Subcutaneous abdominal adipose tissue (tissue), 5 donors: Measurements from ENCODE around the gene MYLK.
A peak's percentile ranks its signal among the peaks of the same experiment; 100 is the strongest.

Source experiments
- H3K27ac ChIP-seq: one replicate; pipeline ENCODE4 v1.7.0; 2013; ENCODE audit warnings: low read depth, mild to moderate bottlenecking, inconsistent platforms, low read length, moderate library complexity
- H3K27me3 ChIP-seq, 5 donors: one replicate each; pipeline ENCODE4 v1.7.0; 2013; ENCODE audit warnings: low read length in 5 of 5, inconsistent platforms in 1 of 5; ENCODE audit not compliant: control insufficient read depth in 5 of 5, insufficient read depth in 4 of 5
- H3K36me3 ChIP-seq, 5 donors: one replicate each; pipeline ENCODE4 v1.7.0; 2013; ENCODE audit warnings: low read length in 5 of 5; ENCODE audit not compliant: control insufficient read depth in 5 of 5, insufficient read depth in 5 of 5
- H3K4me1 ChIP-seq, 5 donors: one replicate each; pipeline ENCODE4 v1.7.0; 2013; ENCODE audit warnings: low read length in 5 of 5, mild to moderate bottlenecking in 3 of 5, moderate library complexity in 1 of 5; ENCODE audit not compliant: control insufficient read depth in 5 of 5, insufficient read depth in 5 of 5
- H3K4me3 ChIP-seq, 5 donors: one replicate each; pipeline ENCODE4 v1.7.0; 2013; ENCODE audit warnings: low read length in 5 of 5, low read depth in 1 of 5
- H3K9ac ChIP-seq, 5 donors: one replicate each; pipeline ENCODE4 v1.7.0; 2013; ENCODE audit warnings: low read length in 5 of 5, mild to moderate bottlenecking in 4 of 5, moderate library complexity in 3 of 5
- H3K9me3 ChIP-seq, 5 donors: one replicate each; pipeline ENCODE4 v1.7.0; 2013; ENCODE audit warnings: low read length in 5 of 5; ENCODE audit not compliant: control insufficient read depth in 5 of 5
- donor health status: healthy.
- donor health status: healthy.
- donor health status: healthy.
- donor health status: healthy.
- donor health status: healthy.

Gene MYLK

DNA sequence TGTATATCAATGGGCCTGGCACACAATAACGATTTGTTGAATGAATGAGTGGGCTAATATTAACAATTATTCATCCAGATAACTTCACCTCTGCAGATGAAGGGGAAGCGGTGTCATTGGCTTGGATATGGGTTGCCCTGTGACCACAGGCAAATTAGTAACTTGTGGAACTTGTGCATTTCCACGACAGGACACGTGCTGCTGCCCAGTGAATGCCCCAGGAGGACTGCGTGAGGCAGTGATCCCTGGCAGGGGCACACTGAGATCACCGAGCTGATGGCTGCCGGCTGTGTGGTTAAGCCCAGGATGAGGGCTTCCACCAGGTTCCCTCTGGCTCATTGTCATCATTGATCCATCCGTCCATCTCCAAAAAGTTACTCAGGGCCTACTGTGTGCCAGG, 215.2 kb downstream of the MYLK start:
- peaks cover 0 to 34% (median 12%) of the 10 kb centered on the region in 5 donors for H3K4me1 ChIP-seq
- no peaks in the 10 kb centered on the region for H3K9me3 ChIP-seq
- H3K36me3 ChIP-seq = peaks cover 2 to 37% (median 28%) of the 10 kb centered on the region in 5 donors
- no peaks in the 10 kb centered on the region for H3K27me3 ChIP-seq
- no peak overlapping the region for H3K4me3 ChIP-seq
- no peak overlapping the region for H3K9ac ChIP-seq
- no peak overlapping the region for H3K27ac ChIP-seq

DNA sequence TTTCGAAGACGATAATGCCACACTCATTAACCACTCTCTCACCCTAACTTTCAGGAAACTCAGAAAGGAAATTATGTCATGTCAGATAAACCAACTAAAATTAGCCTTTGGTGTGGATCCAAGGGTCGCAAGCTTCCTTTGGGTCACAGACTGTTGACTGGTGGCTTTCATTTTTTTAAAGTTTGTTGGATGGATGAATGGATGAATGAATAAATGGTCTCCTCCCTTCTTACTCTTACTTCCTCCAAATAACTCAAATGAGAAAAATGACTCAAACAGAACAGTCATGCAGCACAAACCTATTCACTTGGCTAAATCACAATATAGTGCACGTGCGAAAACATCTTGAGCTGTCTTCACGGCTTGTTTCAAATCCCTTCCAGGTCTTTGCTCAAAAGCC, 216.3 kb downstream of the MYLK start:
- Histone ChIP-seq H3K4me1 (peaks cover 0 to 34% (median 12%) of the 10 kb centered on the region in 5 donors), H3K4me3 (no peak overlapping the region), H3K36me3 (peaks cover 2 to 48% (median 37%) of the 10 kb centered on the region in 5 donors), H3K9me3 (no peaks in the 10 kb centered on the region), H3K27me3 (no peaks in the 10 kb centered on the region), H3K9ac (no peak overlapping the region), H3K27ac (no peak overlapping the region)

DNA sequence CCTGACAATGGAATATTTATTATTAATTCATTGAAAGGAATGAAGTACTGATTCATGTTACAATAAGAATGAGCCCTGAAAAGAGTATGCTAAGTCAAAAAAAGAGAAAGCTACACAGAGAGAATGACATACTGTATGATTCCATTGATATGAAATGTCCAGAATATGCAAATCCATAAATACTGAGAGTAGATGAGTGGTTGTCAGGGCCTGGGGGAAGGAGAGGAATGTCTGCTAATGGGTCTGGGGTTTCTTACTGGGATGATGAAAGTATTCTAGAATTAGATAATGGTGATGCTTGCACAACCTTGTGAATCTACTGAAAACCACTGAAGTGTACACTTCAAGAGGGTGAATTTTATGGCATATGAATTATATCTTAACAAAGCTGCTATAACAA, 219.4 kb downstream of the MYLK start:
- Histone ChIP-seq H3K4me1 (peaks cover 15 to 64% (median 34%) of the 10 kb centered on the region in 5 donors), H3K9me3 (no peaks in the 10 kb centered on the region), H3K4me3 (no peak overlapping the region), H3K27me3 (no peaks in the 10 kb centered on the region), H3K27ac (no peak overlapping the region), H3K9ac (no peak overlapping the region), H3K36me3 (peaks cover 8 to 46% (median 36%) of the 10 kb centered on the region in 5 donors)

DNA sequence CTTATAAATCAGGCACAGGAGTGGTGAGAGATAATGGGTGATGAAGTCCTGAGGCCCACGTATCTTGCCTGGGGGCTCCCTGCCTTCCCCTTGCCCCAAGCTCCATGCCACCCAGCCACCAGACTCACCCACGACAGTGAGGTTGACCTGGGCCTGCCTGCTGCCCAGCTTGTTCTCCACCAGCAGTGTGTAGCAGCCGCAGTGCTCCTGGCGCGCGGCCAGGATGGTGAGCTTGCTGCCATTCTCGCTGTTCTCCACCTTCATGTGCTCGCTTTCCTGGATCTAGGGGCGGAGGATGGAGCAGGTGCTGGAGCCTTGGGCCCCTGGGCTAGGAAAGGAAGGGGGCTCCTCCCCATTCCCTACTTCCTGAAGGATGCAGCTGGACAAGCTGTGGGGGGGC, 220.2 kb downstream of the MYLK start:
- H3K9me3 ChIP-seq = no peaks in the 10 kb centered on the region
- no peak overlapping the region for H3K4me3 ChIP-seq
- H3K9ac ChIP-seq = no peak overlapping the region
- H3K27me3 ChIP-seq = no peaks in the 10 kb centered on the region
- H3K4me1 ChIP-seq = peaks cover 22 to 70% (median 41%) of the 10 kb centered on the region in 5 donors
- no peak overlapping the region for H3K27ac ChIP-seq
- H3K36me3 ChIP-seq = peaks cover 6 to 43% (median 36%) of the 10 kb centered on the region in 5 donors

DNA sequence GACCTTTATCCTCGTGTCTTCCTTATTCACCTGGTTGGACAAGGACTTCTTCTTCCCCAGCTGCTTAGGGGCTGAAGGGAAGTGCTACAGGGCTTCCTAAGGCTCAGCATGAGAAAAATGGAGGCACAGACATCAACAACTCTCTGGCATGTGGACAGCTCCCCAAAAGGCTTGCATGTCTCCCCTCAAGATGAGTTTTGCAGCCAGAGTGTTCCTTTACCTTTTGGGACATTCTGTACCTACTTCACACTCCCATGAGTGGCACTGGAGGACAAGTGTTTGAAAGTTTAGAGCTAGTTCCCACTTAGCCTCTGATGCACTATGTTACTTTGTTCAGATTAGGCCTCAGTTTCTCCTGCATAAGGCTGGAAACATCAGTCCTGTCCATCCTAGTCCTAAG, 222.2 kb downstream of the MYLK start:
- H3K4me3 ChIP-seq = no peak overlapping the region
- peak overlapping the region; percentile 75 for H3K27ac ChIP-seq
- peaks cover 6 to 43% (median 38%) of the 10 kb centered on the region in 5 donors for H3K36me3 ChIP-seq
- no peaks in the 10 kb centered on the region for H3K27me3 ChIP-seq
- H3K9me3 ChIP-seq = peaks cover 0 to 3% (median 0%) of the 10 kb centered on the region in 5 donors
- H3K4me1 ChIP-seq = peaks cover 38 to 72% (median 53%) of the 10 kb centered on the region in 5 donors
- no peak overlapping the region for H3K9ac ChIP-seq

DNA sequence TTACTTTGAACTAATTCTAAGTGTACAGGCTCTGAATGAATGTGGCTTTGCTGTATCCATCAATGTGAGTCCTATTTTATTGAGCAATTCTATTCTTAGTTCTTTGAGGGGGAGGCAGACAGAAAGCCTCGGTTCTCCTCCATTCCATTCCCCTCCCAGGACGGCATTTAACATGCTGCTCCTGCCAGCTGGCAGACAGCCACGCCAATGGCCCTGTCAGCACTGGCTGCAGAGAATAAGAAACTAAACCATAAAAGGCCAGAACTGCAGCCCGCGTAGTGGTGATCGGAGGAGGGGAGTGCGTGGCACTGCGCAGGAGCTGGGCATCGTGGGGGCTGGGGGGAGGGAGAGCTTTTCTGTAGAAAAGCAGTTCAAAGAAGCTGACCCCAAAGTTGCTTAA, 223.2 kb downstream of the MYLK start:
- peak overlapping the region; percentile 75 for H3K27ac ChIP-seq
- no peak overlapping the region for H3K9ac ChIP-seq
- H3K27me3 ChIP-seq = no peaks in the 10 kb centered on the region
- no peak overlapping the region for H3K4me3 ChIP-seq
- peaks cover 0 to 3% (median 0%) of the 10 kb centered on the region in 5 donors for H3K9me3 ChIP-seq
- H3K4me1 ChIP-seq = peaks cover 41 to 74% (median 64%) of the 10 kb centered on the region in 5 donors
- peaks cover 6 to 37% (median 30%) of the 10 kb centered on the region in 5 donors for H3K36me3 ChIP-seq

DNA sequence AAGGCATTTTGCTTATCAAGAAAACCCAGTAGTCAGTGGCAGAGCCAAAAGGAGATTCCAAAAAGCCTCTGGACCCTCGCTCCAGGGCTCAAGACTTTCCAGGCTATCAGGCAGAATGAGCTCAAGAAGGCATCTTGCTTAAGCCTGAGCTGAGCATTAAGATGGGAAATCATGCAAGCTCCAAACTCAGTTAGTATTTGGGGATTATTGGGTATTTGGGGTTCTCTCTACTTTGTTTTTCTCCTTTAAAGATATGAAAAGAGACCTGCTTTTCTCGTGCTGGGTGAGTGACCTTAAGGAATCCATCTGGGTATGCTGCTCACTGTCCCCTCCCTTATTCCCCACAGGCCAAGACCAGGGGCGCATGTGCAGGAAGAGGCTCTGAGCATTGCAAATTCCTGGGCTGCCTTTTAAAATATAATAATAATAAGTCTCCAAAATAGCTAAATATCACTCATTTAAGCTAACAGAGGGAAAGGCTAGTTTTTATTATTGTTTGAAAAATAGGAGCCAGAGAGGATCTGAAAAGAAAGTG, 223.9 kb downstream of the MYLK start:
- peaks cover 41 to 78% (median 68%) of the 10 kb centered on the region in 5 donors for H3K4me1 ChIP-seq
- H3K4me3 ChIP-seq = no peak overlapping the region
- H3K27me3 ChIP-seq = no peaks in the 10 kb centered on the region
- peaks cover 6 to 30% (median 24%) of the 10 kb centered on the region in 5 donors for H3K36me3 ChIP-seq
- H3K27ac ChIP-seq = peak overlapping the region; percentile 92
- peaks cover 0 to 3% (median 0%) of the 10 kb centered on the region in 5 donors for H3K9me3 ChIP-seq
- no peak overlapping the region for H3K9ac ChIP-seq

DNA sequence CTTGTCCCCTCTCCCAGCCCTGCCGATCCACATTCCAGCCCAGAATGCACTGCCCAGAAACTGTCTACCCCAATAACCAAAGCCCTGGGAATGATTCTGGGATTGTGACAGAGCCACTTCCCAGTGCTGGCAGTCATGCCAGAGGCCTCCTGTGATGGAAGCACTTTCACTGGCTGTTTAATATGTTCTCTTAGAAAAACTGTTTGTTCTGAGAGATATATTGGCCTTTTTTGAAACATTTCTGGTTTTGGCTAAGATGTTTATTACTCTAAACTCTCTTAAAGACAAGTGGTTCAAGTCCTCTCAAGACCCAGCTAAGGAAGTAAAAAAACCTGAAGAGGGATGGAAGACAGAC, 225.3 kb downstream of the MYLK start:
- Histone ChIP-seq H3K27ac (peak overlapping the region; percentile 92), H3K9ac (no peak overlapping the region), H3K27me3 (no peaks in the 10 kb centered on the region), H3K36me3 (peaks cover 6 to 22% (median 14%) of the 10 kb centered on the region in 5 donors), H3K9me3 (peaks cover 0 to 3% (median 0%) of the 10 kb centered on the region in 5 donors), H3K4me3 (no peak overlapping the region), H3K4me1 (peaks cover 46 to 87% (median 78%) of the 10 kb centered on the region in 5 donors)

DNA sequence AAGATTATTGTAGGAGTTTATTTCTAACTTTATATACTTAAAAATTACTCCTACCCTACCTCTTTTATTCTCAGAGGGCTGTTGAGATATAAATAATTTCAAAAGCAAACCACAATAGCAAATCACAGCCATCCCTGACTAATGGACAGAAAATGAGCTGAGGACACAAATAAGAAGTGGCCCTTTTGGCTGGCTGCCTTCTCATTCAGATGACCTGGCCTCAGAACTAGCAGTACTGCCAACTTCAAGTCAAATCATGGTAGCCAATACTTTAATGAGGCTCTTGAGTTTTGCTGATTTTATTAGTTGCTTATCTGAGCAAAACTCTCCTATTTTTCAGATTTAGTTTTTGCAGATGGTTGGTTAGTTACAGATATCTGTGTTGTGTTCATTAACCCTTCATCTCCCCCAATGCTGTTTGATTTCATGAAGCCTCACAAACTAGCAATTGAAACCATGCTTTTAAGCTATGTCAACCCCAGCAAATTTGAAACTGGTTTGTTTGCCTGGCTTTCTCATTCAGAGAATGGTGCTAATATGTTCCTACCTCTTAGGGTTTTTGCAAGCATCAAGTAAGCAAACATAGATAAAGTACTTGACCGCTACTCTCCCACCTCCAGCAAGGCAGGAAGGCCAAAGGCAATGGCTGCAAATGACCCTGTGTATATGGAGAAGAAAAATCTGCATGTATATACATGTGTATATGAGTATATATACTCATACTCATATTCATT, 225.8 kb downstream of the MYLK start:
- Histone ChIP-seq H3K9me3 (peaks cover 0 to 3% (median 0%) of the 10 kb centered on the region in 5 donors), H3K36me3 (peaks cover 3 to 17% (median 9%) of the 10 kb centered on the region in 5 donors), H3K4me3 (no peak overlapping the region), H3K4me1 (peaks cover 51 to 92% (median 83%) of the 10 kb centered on the region in 5 donors), H3K27me3 (no peaks in the 10 kb centered on the region), H3K9ac (no peak overlapping the region), H3K27ac (peak overlapping the region; percentile 92)

DNA sequence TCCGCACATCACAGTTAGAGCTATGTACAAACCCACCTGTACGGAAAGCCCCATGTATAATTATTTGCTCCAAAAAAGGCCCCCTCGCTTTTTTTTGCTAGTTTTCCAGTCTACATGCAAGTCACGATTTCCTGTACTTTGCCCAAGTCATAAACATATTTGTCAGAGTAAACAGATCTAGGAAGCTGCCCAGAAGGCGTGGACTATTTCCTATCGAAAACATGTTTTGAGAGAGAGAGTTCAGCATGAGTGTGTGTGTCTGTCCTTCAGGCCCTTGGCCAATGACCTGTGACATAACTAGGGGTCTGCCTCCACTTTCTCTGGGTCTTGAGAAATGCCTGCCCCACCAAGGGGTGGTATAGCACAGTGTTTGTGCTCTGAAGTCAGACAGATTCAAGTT, 226.6 kb downstream of the MYLK start:
- peaks cover 0 to 3% (median 0%) of the 10 kb centered on the region in 5 donors for H3K9me3 ChIP-seq
- peaks cover 58 to 97% (median 90%) of the 10 kb centered on the region in 5 donors for H3K4me1 ChIP-seq
- H3K27ac ChIP-seq = peak overlapping the region; percentile 92
- peak overlapping the region in 2 of 5 donors; percentile 13 to 63 for H3K9ac ChIP-seq
- peak overlapping the region in 1 of 5 donors; percentile 5 for H3K4me3 ChIP-seq
- peaks cover 0 to 9% (median 6%) of the 10 kb centered on the region in 5 donors for H3K36me3 ChIP-seq
- H3K27me3 ChIP-seq = no peaks in the 10 kb centered on the region
